Stimulated activated CD4-positive, alpha-beta T cell treated with anti-CD3 and anti-CD28 coated beads, Interleukin-4, amount 100 ng/mL, for 4 hours (primary cell): ENCODE results near the gene MAP7D2.

Experiments used
- DNase-seq, 2 experiments: peaks; one replicate each; pipeline ENCODE4 v3.0.0-alpha.2; 2020

The MAP7D2 gene

DNA sequence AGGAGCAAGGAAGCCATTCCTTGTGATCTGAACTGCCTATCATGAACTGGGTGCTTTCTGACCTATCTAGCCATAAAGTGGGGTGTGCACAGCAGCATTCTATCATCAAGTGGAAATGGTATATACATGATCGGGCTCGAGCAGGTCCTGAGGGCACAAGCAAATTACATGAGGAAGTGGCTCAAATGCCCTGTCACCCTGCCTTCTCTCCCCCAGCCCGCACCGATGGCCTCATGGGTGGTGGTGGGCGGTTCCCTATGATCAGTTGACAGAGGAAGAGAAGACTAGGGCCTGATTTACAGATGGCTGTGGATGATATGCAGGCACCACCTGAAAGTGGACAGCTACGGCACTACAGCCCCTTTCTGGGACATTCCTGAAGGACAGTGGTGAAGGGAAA is 79.5 kb downstream of the MAP7D2 start:
- no peak for DNase-seq

- no peak for DNase-seq
Observed at GRCh38 chrX:20032201-20032600, 84.5 kb downstream of the MAP7D2 start.

GRCh38 chrX:20029728-20030127 is 87.0 kb downstream of the MAP7D2 start:
- DNase-seq, result no peak

DNA sequence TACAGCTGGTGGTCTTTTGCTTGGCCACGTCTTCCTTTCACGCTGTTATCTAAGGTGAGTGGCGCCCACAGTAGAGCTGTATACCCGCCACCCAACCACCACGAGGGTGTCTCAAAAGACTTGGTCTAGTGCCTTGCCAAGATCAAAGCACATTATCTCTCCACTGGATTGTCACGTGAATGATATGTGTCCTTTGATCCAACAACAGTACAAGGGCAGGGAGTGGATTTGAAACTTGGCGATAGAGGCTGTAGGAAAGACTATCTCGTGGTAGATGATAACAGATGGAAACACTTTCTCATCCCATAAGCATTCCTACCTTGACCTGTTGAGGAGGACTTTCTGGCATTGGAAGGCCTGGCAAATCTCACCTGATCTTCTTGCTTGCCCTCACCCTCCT is 88.1 kb downstream of the MAP7D2 start:
- no peak for DNase-seq

DNA sequence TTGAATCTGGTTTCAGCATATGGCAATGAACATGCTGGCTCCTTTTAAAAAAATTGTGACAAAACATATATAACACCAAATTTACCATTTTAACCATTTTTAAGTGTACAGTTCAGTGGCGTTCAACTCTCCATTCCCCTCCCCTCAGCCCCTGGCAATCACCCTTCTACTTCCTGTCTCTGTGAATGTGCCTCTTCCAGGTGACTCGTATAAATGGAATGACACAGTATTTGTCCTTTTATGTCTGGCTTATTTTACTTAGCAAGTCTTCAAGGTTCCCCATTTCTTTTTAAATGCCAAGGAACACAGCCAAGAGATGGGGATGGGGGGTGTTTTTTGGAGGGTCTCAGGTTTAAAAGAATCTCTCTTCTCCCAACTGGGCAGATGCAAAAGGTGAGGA is 90.4 kb downstream of the MAP7D2 start:
- no peak for DNase-seq

- DNase-seq, result no peak
Observed at GRCh38 chrX:20019672-20020365, 96.9 kb downstream of the MAP7D2 start.

- no peak for DNase-seq
Observed at GRCh38 chrX:20016616-20016945, 100.1 kb downstream of the MAP7D2 start.

GRCh38 chrX:20015945-20016615 is 100.6 kb downstream of the MAP7D2 start:
- DNase-seq, result no peak

DNA sequence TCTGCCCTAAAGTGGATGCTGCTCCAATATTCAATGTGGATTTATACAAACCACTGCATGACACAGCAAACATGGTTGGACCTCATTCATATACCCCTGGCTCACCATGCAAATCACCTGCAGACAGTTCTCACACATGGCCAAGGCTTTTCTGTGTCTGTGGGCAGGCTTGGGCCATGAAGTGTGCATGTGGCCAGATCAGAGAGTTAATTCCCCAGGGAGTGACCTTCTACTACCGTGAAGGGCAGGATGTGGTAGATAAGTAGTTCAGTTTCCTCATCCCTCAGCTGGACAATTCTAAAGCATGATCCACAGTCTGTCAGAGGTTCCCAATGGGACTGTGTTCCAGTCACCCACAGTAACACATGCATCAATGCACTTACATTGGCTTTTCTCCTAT is 101.3 kb downstream of the MAP7D2 start:
- no peak for DNase-seq

- DNase-seq, result no peak
Observed at GRCh38 chrX:20011608-20012007, 105.1 kb downstream of the MAP7D2 start.

GRCh38 chrX:20007962-20008622 is 108.6 kb downstream of the MAP7D2 start:
- DNase-seq, result no peak

DNA sequence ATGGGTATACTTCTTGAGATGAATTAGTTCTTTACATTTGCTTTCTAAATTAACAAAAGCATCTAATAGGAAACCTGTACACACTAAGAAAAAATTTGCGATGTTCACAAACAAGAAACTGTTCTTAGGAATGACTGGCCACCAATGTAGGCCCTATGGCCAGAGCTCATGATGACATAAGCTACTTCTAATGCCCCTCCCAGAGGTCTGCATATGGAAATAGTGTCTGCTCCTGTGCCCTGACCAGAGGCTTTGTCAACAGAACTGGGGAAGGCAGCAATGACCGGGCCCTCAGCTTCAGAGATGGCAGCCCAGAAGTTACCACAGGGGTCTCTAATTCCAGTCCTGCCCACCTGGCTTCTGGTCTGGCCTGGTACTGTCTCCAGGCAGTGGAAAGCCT is 110.8 kb downstream of the MAP7D2 start:
- DNase-seq, result no peak

DNA sequence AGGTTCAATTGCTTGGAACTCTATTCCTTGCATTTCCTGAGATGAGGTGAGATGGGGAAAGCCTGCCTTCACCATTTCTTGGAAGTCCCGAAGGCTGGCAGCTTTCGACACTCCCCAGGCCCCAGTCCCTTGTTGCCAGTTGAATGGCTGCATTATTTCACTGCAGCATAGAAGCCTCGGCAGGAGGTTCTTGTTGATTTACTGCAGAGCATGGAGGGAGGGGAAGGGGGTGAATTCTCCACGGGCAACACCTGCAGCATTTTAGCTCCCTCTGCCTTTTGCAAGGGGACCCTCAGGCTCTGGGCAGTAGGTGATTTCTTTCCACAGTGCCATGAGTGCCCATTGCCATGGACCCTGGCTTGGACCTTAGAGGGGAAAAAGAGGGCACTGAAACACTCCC is 115.1 kb downstream of the MAP7D2 start:
- no peak for DNase-seq

GRCh38 chrX:19991350-19991718 is 125.4 kb downstream of the MAP7D2 start:
- DNase-seq, result peak in 1 of 2 experiments; percentile 10

DNA sequence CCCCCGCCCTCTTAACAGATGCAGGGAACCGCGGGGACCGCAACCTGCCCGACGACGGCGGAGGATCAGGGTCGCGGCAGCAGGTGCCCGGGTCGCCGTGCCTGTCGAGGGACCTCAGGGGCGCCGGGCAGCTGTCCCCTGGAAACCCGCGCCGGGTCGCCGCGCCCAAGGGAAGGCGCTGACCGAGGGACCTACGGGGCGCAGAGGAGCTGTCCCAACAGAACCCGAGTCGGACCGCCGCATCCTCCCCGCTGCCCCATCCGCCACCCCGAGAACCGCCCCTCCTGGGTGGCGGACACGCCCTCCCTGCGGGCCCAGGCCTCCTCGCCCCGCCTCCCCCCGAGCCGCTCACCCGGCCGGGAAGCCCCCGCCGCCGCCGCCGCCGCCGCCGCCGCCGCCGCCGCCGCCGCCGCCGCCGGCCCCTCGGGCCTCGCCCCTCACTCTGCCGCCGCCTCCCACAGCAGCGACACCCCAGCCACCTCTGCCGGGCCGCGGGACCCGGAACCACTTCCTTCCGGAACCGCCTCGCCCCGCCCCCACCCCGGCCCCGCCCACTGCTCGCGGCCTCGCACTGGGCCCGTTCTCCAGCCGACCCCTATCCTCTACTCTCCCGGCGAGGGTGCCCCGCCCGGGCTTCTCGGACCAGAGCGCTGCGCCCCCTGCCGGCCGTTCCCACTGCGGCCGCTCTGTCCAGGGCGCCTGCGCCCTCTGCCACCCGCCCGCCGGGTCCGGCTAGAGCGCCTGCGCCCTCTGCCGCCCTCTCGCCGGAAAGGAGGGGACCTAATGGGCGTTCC is 126.0 kb downstream of the MAP7D2 start, which contains the start of gene BCLAF3:
TSS of gene BCLAF3 (minus strand) at position 506 of the 794 bp plus-strand sequence. CDS start 20,797 bp downstream, outside the sequence.
- peak; percentile 83 to 87 for DNase-seq

DNA sequence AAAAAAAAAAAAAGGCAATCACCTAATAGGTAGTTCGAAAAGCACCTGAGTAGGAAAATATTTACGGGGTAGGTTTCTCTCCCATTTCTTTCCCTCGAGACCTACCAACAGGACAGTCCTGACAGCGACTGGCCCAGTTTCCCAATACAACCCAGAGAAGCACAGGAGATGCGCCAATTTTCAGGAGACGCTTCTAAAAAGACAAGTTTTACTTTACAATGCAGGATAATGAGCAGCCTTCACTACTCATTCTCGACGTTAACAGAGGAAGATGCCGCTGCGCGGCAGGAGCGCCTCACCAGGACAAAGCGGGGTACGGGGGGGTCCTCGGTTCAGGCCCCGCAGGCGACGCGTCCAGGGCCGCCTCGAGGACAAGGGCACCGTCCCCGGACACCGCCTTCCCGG is 126.6 kb downstream of the MAP7D2 start:
- peak in 1 of 2 experiments; percentile 8 for DNase-seq

DNA sequence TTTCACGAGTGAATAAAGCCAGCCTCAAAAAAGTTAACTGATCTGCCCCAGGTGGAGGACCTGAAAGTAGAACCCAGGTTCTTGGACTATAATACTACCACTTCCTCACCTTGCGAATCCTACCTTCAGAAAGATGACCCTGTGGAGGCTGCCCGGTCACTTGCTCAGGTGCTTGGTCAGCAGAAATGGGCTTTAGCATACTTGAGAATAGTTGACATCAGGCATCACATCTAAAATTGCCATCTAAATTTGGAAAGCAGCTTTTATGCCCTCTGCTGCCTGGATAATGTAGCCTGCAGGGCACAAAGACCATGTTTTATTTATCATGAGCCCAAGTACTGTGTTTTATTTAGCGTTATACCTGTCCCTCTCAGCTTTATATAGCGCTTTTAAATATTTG is 128.9 kb downstream of the MAP7D2 start:
- DNase-seq, result no peak

GRCh38 chrX:19986531-19986930 is 130.2 kb downstream of the MAP7D2 start:
- DNase-seq, result no peak

DNA sequence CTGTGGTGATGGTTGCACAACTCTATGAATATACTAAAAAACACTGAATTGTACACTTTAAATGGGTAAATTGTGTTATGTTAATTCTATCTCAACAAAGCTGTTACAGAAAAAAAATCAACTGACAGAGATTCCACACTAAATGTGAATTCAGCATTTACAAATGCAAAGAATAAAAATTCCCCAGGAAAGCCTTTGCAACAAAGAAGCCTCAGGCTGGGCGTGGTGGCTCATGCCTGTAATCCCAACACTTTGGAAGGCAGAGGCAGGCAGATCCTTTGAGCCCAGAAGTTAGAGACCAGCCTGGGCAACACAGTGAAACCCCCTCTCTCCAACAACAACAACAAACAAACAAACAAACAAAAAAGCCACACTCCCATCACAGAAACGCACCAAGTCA is 134.8 kb downstream of the MAP7D2 start:
- DNase-seq, result no peak

DNA sequence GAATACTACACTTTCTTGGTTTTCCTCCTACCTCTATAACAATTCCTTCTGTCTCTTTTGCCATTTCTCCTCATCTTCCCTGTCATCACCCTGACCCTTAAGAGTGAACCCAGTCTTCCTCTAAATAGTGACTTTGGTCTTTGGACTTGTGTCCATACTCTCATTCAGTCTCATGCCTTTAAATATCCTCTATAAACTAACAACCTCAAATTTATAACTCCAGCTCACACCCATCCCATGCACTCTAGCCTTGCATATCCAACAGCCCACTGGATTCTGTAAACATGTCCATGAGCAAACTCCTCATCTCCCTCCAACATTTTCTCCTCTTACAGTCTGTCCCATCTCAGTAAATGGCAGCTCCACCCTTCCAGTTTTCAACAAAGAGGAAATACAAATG is 140.9 kb downstream of the MAP7D2 start:
- no peak for DNase-seq

DNA sequence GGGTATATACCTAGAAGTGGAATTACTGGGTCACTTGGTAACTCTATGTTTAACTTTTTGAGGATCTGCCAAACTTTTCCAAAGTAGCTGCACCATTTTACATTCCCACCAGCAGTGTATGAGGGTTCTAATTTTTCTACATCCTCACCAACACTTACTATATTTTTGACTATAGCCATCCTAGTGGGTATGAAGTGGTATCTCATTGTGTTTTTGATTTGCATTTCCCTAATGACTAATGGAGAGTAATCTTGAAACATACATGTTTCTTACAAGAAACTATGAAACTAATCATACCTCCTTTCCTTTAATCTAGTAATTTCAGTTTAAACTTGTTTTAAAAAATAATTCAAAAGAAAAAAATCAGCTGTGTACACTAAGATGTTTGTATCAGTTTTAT is 143.7 kb downstream of the MAP7D2 start:
- DNase-seq, result no peak

DNA sequence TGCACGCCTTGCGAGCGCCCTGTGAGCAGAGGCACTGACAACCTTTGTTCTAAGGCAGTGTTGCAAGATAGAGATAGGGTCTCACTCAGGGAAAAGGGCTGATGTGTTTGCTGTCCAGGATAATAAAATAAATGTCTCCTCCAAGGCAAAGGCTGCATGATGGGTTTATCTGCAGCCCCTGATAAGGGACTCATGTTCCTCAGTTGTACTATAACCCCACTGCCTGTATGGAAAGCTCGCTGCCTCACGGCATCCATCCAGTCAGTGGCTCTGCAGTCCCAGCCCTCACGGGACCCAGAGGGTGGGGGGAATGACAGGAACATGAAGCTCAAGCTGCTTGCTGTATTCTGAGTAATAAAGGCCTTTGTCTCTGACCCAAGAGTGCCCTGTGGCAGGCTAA is 148.4 kb downstream of the MAP7D2 start:
- no peak for DNase-seq

GRCh38 chrX:19966056-19966455 is 150.7 kb downstream of the MAP7D2 start:
- DNase-seq, result no peak
